Effector memory CD8-positive, alpha-beta T cell (primary cell): Measurements from ENCODE around the gene ACCSL.
A peak's percentile ranks its signal among the peaks of the same experiment; 100 is the strongest.

Experiments
- ATAC-seq: fragments of 150-1000 bp; cut with Tn5 transposase; replicated peaks from 2 replicates; pipeline ENCODE4 v1.10.0; 2021; ENCODE audit warnings: mild to moderate bottlenecking, moderate library complexity
- DNase-seq, 3 experiments: peaks; one replicate each; pipeline ENCODE4 v3.0.0; 2021
- H3K27ac Mint-ChIP-seq, 2 donors: one replicate each; pipeline ENCODE4 v1.8.0; 2022; ENCODE audit warnings: mild to moderate bottlenecking in 2 of 2, mixed read lengths in 2 of 2, moderate library complexity in 2 of 2
- H3K27me3 Mint-ChIP-seq, 2 donors: one replicate each; pipeline ENCODE4 v1.8.0; 2022; ENCODE audit warnings: mixed read lengths in 2 of 2
- H3K36me3 Mint-ChIP-seq: one replicate; pipeline ENCODE4 v1.8.0; 2022; ENCODE audit warnings: mild to moderate bottlenecking, moderate library complexity, mixed read lengths; ENCODE audit not compliant: insufficient read depth
- H3K4me1 Mint-ChIP-seq, 2 donors: one replicate each; pipeline ENCODE4 v1.8.0; 2022; ENCODE audit warnings: low read depth in 2 of 2, mixed read lengths in 2 of 2
- H3K4me3 Mint-ChIP-seq, 2 donors: one replicate each; pipeline ENCODE4 v1.8.0; 2022; ENCODE audit warnings: mild to moderate bottlenecking in 2 of 2, mixed read lengths in 2 of 2, moderate library complexity in 2 of 2
- H3K9me3 Mint-ChIP-seq, 2 donors: one replicate each; pipeline ENCODE4 v1.8.0; 2022; ENCODE audit warnings: mixed read lengths in 2 of 2

The ACCSL gene

GRCh38 chr11:44049832-44050231, 2.1 kb downstream of the ACCSL start:
- Mint-ChIP-seq H3K4me3 (no peak overlapping the region), H3K9me3 (no peaks in the 10 kb centered on the region), H3K27me3 (peaks cover 16 to 36% of the 10 kb centered on the region in 2 donors), H3K4me1 (no peaks in the 10 kb centered on the region), H3K36me3 (no peaks in the 10 kb centered on the region), H3K27ac (no peak overlapping the region)
- ATAC-seq (no peak), DNase-seq (no peak)

- Mint-ChIP-seq H3K4me1 (no peaks in the 10 kb centered on the region), H3K27me3 (peaks cover 16 to 29% of the 10 kb centered on the region in 2 donors), H3K36me3 (no peaks in the 10 kb centered on the region), H3K9me3 (no peaks in the 10 kb centered on the region), H3K27ac (no peak overlapping the region), H3K4me3 (no peak overlapping the region)
- DNase-seq (no peak), ATAC-seq (no peak)
Observed at GRCh38 chr11:44051171-44051570, 3.4 kb downstream of the ACCSL start.

- Mint-ChIP-seq H3K4me1 (no peaks in the 10 kb centered on the region), H3K36me3 (no peaks in the 10 kb centered on the region), H3K4me3 (no peak overlapping the region), H3K27ac (no peak overlapping the region), H3K27me3 (no peaks in the 10 kb centered on the region), H3K9me3 (no peaks in the 10 kb centered on the region)
- DNase-seq, result no peak
- no peak for ATAC-seq
Observed at GRCh38 chr11:44057340-44057739, 9.6 kb downstream of the ACCSL start.

- Mint-ChIP-seq H3K27ac (no peak overlapping the region), H3K27me3 (no peaks in the 10 kb centered on the region), H3K4me1 (no peaks in the 10 kb centered on the region), H3K36me3 (no peaks in the 10 kb centered on the region), H3K4me3 (no peak overlapping the region), H3K9me3 (no peaks in the 10 kb centered on the region)
- DNase-seq, result no peak
- ATAC-seq, result no peak
Observed at GRCh38 chr11:44058275-44058674, 10.5 kb downstream of the ACCSL start.

- Mint-ChIP-seq H3K4me3 (peak overlapping the region; percentile 90 to 91), H3K36me3 (peaks cover 16% of the 10 kb centered on the region), H3K4me1 (peaks cover 17 to 25% of the 10 kb centered on the region in 2 donors), H3K27ac (peak overlapping the region; percentile 94 to 95), H3K27me3 (no peaks in the 10 kb centered on the region), H3K9me3 (no peaks in the 10 kb centered on the region)
- ATAC-seq (no peak), DNase-seq (no peak)
Observed at GRCh38 chr11:44065161-44065661, 17.4 kb downstream of the ACCSL start.

DNA sequence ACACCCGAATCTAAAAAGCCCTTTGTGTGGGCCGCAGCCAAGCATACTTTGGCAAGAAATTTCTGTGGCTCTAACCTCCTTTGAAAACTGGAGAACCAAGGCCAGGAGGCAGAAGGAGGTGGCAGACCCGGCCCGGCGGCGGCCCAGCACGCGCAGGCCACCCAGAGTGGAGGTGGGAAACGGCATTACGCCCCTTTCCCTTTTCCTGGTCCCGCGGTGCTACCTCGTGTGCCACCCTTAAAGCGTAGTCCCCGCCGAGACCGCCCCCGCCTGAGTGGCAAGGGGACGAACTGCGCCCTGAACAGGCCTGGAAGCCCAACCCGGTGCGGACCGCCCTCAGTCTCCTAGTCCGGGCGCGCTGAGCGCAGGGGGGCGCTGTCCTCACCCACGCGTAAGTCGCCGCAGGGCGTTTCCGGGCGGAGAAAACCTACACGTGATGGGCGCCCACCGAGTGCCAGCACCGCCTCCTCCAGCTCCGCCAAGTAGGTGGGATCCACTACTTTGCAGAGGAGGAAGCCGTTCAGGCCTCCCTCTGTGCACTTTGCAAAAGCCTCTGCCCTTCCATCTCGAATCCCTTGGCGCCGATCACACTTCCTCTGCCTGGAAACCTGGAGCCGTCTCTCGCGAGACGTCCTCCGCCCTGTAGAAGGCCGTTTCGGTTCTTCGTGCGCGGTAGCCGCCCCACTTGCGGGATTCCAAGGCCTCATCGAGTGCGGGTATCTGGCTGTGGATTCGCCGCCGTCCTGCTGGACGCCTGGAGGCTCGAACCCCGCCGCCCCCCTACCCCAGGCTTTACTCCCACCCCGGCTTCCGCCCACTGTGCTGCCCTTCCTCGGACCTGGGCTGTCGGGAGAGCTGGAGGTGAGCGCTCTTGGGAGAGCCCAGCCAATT, 18.3 kb downstream of the ACCSL start, which contains the start of gene ACCS:
Gene ACCS (plus strand): TSS at position 430 of the 891 bp plus-strand sequence. CDS start 1,358 bp downstream, outside the sequence.
- peak; percentile 94 for ATAC-seq
- H3K27me3 Mint-ChIP-seq, result no peaks in the 10 kb centered on the region
- H3K4me3 Mint-ChIP-seq, result peak within 1 kb of the TSS; percentile 90 to 91
- DNase-seq, result peak; percentile 92 to 93 (median 92)
- no peaks in the 10 kb centered on the region for H3K9me3 Mint-ChIP-seq
- peaks cover 16% of the 10 kb centered on the region for H3K36me3 Mint-ChIP-seq
- peaks cover 17 to 25% of the 10 kb centered on the region in 2 donors for H3K4me1 Mint-ChIP-seq
- H3K27ac Mint-ChIP-seq, result peak within 1 kb of the TSS; percentile 94 to 95

DNA sequence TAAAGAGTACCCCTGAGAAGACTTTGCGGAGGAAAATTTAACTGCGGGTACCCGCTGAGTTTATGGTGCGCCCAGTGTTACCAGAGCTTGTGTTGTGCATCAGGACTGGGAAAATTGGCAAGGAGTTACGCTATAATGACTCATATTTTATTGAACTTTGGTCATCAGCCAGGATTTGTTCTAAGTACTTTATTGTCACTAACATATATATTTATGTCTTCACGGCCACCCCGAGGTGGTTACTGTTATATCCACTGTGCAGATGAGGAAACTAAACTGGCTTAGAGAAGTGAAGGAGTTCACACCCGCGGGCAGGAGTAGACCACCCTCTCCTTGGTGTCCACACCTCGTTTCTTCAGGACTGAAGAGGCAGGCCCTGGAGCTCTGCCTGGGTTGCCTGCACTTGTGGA, 19.0 kb downstream of the ACCSL start:
- Mint-ChIP-seq H3K4me1 (peaks cover 17 to 25% of the 10 kb centered on the region in 2 donors), H3K4me3 (peak overlapping the region; percentile 90 to 91), H3K27ac (peak overlapping the region; percentile 94 to 95), H3K9me3 (no peaks in the 10 kb centered on the region), H3K27me3 (no peaks in the 10 kb centered on the region), H3K36me3 (peaks cover 16% of the 10 kb centered on the region)
- DNase-seq (no peak), ATAC-seq (no peak)

DNA sequence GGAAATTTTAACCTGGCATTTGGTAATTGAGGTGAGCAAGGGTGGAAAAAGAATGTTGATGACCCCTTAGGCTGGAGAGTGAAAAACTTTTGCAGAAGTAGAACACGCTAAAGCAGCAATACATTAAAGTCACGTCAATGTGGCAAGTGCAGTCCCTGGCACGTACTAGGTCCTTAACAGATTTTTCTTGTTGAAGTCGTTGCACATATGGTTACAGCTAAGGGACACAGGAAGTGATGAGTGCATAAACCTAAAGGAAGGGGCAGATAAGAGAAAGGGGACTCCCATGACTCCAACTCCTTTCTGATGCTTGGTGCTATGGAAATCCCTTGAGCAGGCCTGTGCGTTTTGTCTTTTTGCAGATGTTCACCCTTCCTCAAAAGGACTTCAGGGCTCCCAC, 19.5 kb downstream of the ACCSL start:
- ATAC-seq, result no peak
- H3K4me1 Mint-ChIP-seq, result peaks cover 17 to 25% of the 10 kb centered on the region in 2 donors
- DNase-seq, result no peak
- H3K4me3 Mint-ChIP-seq, result peak overlapping the region; percentile 90 to 91
- no peaks in the 10 kb centered on the region for H3K9me3 Mint-ChIP-seq
- H3K27me3 Mint-ChIP-seq, result no peaks in the 10 kb centered on the region
- H3K36me3 Mint-ChIP-seq, result peaks cover 16% of the 10 kb centered on the region
- peak overlapping the region in 1 of 2 donors; percentile 95 for H3K27ac Mint-ChIP-seq

DNA sequence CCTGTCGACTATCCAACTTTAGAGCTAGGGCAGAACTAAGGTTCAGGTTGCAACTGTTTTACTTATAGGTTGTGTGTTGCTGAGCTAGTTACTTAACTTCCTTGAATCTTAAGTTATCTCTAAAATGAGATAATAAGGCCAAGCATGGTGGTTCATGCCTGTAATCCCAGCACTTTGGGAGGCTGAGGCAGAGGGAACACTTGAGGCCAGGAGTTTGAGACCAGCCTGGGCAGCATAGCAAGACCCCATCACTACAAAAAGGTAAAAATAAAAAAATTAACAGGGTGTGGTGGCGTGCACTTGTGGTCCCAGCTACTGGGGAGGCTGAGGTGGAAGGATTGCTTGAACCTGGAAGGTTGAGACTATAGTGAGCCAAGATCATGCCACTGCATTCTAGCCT, 20.4 kb downstream of the ACCSL start:
- Mint-ChIP-seq H3K4me3 (no peak overlapping the region), H3K9me3 (no peaks in the 10 kb centered on the region), H3K4me1 (peaks cover 17 to 25% of the 10 kb centered on the region in 2 donors), H3K27me3 (no peaks in the 10 kb centered on the region), H3K27ac (peak overlapping the region; percentile 46 to 47), H3K36me3 (peaks cover 16% of the 10 kb centered on the region)
- no peak for ATAC-seq
- no peak for DNase-seq

GRCh38 chr11:44071157-44071556, 23.4 kb downstream of the ACCSL start:
- peaks cover 8 to 22% of the 10 kb centered on the region in 2 donors for H3K4me1 Mint-ChIP-seq
- no peak for DNase-seq
- no peak overlapping the region for H3K4me3 Mint-ChIP-seq
- H3K9me3 Mint-ChIP-seq, result no peaks in the 10 kb centered on the region
- no peak overlapping the region for H3K27ac Mint-ChIP-seq
- peaks cover 15% of the 10 kb centered on the region for H3K36me3 Mint-ChIP-seq
- no peak for ATAC-seq
- no peaks in the 10 kb centered on the region for H3K27me3 Mint-ChIP-seq

DNA sequence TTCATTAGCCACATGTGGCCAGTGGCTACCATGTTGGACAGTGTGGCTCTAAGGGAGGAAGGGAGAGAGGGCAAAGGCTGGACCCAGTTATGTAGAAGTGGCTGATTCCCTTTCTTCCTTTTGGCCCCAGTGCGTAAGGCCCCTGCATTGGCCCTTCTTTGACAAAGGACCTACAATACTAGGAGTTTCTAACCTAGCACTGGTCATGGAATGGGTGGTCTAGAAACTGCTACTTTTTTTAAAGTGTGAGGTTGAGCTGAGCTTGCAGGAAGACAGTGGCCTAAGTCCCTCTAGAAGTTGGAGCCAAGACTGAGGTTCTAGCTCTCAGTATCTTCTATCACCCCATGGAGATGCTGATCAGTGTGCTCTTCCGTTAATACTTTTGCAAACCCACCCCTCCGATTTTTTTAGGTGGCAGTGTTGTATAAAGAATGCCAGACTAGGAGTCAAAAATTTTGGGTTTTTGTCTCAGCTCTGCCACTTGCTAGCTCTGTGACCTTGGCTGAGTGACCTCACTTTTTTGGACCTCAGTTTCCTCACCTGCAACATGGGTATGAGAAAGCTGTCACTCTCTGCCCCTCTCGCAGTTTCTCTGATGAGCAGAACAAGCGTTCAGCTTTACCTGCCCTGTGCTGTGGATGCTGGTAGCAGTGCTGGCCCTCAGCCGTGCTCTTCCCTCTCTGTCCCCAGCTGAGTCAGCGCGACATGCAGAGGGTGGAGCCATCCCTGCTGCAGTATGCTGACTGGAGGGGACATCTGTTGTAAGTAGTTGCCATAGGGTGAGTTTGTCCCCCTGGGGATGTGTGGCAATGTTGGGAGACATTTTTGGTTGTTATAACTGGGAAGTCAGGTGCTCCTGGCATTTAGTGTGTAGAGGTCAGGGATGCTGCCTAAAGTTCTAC, 25.2 kb downstream of the ACCSL start:
- H3K9me3 Mint-ChIP-seq, result no peaks in the 10 kb centered on the region
- H3K36me3 Mint-ChIP-seq, result peaks cover 10% of the 10 kb centered on the region
- ATAC-seq, result no peak
- no peak for DNase-seq
- no peak overlapping the region for H3K4me3 Mint-ChIP-seq
- peaks cover 0 to 9% of the 10 kb centered on the region in 2 donors for H3K4me1 Mint-ChIP-seq
- H3K27me3 Mint-ChIP-seq, result no peaks in the 10 kb centered on the region
- H3K27ac Mint-ChIP-seq, result no peak overlapping the region

DNA sequence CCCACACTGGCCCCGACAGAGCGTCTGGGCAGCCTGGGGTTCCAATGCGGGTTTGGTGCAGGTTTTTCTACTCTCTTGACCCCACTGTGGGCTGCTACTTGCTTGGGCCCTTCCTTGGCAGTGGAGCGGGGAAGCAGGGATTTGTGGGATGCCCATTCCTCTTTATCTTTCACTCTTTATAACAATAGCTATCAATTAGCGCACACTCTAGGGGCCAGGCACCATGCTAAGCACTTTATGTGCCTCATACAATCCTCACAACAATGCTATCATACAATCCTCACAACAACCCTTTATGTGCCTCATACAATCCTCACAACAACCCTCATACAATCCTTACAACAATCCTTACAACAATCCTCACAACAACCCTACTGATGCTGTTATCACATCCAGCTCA, 31.0 kb downstream of the ACCSL start:
- DNase-seq (no peak), ATAC-seq (no peak)
- Mint-ChIP-seq H3K4me1 (peaks cover 0 to 1% of the 10 kb centered on the region in 2 donors), H3K9me3 (no peaks in the 10 kb centered on the region), H3K27me3 (no peaks in the 10 kb centered on the region), H3K4me3 (no peak overlapping the region), H3K27ac (no peak overlapping the region), H3K36me3 (peaks cover 7% of the 10 kb centered on the region)

DNA sequence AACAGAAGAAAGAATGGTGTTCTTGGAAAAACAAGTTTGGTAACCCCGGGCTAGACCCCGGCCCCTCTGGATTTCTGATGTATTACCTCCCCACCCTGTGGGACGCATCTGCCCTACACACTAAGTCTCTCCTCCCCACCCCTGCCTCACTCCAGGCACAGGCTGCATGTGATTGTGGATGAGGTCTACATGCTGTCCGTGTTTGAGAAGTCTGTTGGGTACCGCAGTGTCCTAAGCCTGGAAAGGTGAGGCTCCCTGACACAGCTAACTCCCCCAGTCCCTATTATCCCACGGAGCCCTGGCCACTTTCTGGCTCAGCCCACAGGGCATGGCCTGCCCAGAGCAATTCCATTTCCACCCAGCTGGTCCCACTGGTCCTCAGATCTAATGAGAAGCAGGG, 31.6 kb downstream of the ACCSL start:
- Mint-ChIP-seq H3K36me3 (peaks cover 7% of the 10 kb centered on the region), H3K4me1 (peaks cover 0 to 1% of the 10 kb centered on the region in 2 donors)
- ATAC-seq, result no peak

More for the DNA sequence above, 31.6 kb downstream of the ACCSL start:
- Mint-ChIP-seq H3K9me3 (no peaks in the 10 kb centered on the region), H3K4me3 (no peak overlapping the region), H3K27me3 (no peaks in the 10 kb centered on the region), H3K27ac (no peak overlapping the region)
- no peak for DNase-seq
